Activated CD4-positive, alpha-beta T cell treated with anti-CD3 and anti-CD28 coated beads for 36 hours (primary cell): ENCODE results near the gene CBLN1. TPM values are rescaled to one million over a fixed set of nuclear protein-coding genes. Genes with fewer than 3 reads are reported as not detected.

ENCODE experiments used
- ATAC-seq: fragments of 200-7000 bp; cut with Tn5 transposase; one replicate; pipeline ENCODE4 v1.10.0; 2021; ENCODE audit warnings: mild to moderate bottlenecking, moderate library complexity
- CTCF ChIA-PET: fragments of 350-600 bp; sonication (Branson Sonifier 250); formaldehyde crosslinking; loops from one replicate; lab custom pipeline; 2021; ENCODE audit warnings: antibody characterized with exemption; lab: Charles Lee
- POLR2A ChIA-PET: fragments of 350-600 bp; sonication (Branson Sonifier 250); formaldehyde crosslinking; loops from one replicate; lab custom pipeline; 2021; ENCODE audit warnings: antibody characterized with exemption, inconsistent platforms; lab: Charles Lee
- DNase-seq: peaks from one replicate; pipeline ENCODE4 v3.0.0-alpha.2; 2020
- H3K27ac Mint-ChIP-seq: one replicate; pipeline ENCODE4 v1.8.0; 2021; ENCODE audit warnings: mixed read lengths
- H3K27me3 Mint-ChIP-seq: one replicate; pipeline ENCODE4 v1.8.0; 2021; ENCODE audit warnings: mixed read lengths
- H3K36me3 Mint-ChIP-seq: one replicate; pipeline ENCODE4 v1.8.0; 2021; ENCODE audit warnings: low read depth, mixed read lengths
- H3K4me1 Mint-ChIP-seq: one replicate; pipeline ENCODE4 v1.8.0; 2021; ENCODE audit warnings: mixed read lengths
- H3K4me3 Mint-ChIP-seq: one replicate; pipeline ENCODE4 v1.8.0; 2021; ENCODE audit warnings: mild to moderate bottlenecking, moderate library complexity, mixed read lengths
- H3K9me3 Mint-ChIP-seq: one replicate; pipeline ENCODE4 v1.8.0; 2021; ENCODE audit warnings: low read depth, mixed read lengths
- intact Hi-C, 2 experiments: fragments of 100-400 bp; cut with DNase I in 1 of 2; cut with micrococcal nuclease in 1 of 2; formaldehyde crosslinking; loops; one replicate each; pipeline versions ENCODE4 v1.14.2 to v1.15.1; 2022 to 2024; cut with DNase I, micrococcal nuclease
- total RNA-seq, 2 experiments: library from RNA; stranded (reverse); gene quantifications; one replicate each; pipeline ENCODE4 v1.2.3, GENCODE V29; 2021

The CBLN1 gene
- total RNA-seq, 2 experiments from 2014 or later, result not detected

GRCh38 chr16:49284962-49285361 is 3.3 kb upstream of the CBLN1 start:
- no peak overlapping the region for H3K4me3 Mint-ChIP-seq
- DNase-seq, result no peak
- H3K27ac Mint-ChIP-seq, result no peak overlapping the region
- CTCF ChIA-PET, result no interaction called here
- peaks cover 40% of the 10 kb centered on the region for H3K27me3 Mint-ChIP-seq
- no peaks in the 10 kb centered on the region for H3K36me3 Mint-ChIP-seq
- H3K4me1 Mint-ChIP-seq, result peaks cover 6% of the 10 kb centered on the region
- POLR2A ChIA-PET, result no interaction called here
- intact Hi-C loops, result loop anchor here in 1 of 2 experiments (5.0 to 10.0 kb wide), 6 partner anchors 572 to 1823 kb away; partner anchors contain the start of genes ITFG1, LONP2, NKD1 and PHKB
- no peak for ATAC-seq
- H3K9me3 Mint-ChIP-seq, result no peaks in the 10 kb centered on the region

DNA sequence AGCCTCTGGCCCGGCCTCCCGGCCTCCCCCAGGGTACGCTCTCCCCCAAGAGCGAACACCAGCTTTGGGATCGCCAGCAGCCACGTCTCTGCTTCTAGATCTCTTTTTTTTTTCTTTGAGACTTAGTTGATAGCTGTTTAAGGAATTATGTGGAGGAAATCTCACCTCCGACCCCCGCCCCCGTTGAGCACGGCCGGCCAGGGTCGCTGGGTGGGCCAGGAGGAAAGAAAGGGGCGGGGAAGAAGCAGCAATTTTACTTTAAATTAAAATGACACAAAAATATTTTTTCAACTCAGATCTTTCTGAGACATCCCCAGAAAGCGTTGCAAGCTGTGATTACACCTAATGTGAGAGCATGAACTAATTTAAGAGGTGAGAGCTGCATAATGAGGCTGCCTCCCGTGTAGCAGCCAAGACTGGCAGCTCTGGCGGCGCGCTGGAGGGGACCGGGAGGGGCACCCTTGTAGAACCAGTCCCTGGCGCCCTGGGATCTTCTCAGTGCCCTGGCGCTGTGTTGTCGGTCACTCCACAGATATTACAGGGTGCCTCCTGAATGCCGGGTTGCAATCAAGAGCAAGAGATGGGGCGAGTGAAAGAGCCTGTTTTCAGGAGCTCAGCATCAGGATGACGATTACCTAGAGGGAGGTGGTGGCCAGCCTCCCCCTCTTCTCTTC is 1.9 kb upstream of the CBLN1 start:
- ChIA-PET POLR2A (no interaction called here), CTCF (interaction anchor here (1.1 to 1.3 kb wide), 2 partner anchors 13 to 594 kb away, joined by 3 to 4 read pairs; no protein-coding TSS in a partner anchor)
- DNase-seq, result no peak
- Mint-ChIP-seq H3K9me3 (no peaks in the 10 kb centered on the region), H3K27ac (no peak overlapping the region), H3K4me1 (peaks cover 8% of the 10 kb centered on the region), H3K36me3 (no peaks in the 10 kb centered on the region), H3K4me3 (no peak overlapping the region), H3K27me3 (peaks cover 53% of the 10 kb centered on the region)
- ATAC-seq, result no peak
- intact Hi-C loops, result loop anchor here in 1 of 2 experiments (5.0 to 10.0 kb wide), 6 partner anchors 574 to 1821 kb away; partner anchors contain the start of genes ITFG1, LONP2, NKD1 and PHKB

GRCh38 chr16:49282690-49283375 is 1.2 kb upstream of the CBLN1 start:
- Mint-ChIP-seq H3K36me3 (no peaks in the 10 kb centered on the region), H3K4me3 (peak overlapping the region; percentile 56), H3K27ac (no peak overlapping the region), H3K9me3 (no peaks in the 10 kb centered on the region), H3K4me1 (peaks cover 8% of the 10 kb centered on the region), H3K27me3 (peaks cover 56% of the 10 kb centered on the region)
- CTCF ChIA-PET, result interaction anchor here (1.1 to 1.3 kb wide), 2 partner anchors 12 to 593 kb away, joined by 3 to 4 read pairs; no protein-coding TSS in a partner anchor
- intact Hi-C loops, result loop anchor here in 1 of 2 experiments (5.0 to 10.0 kb wide), 6 partner anchors 574 to 1821 kb away; partner anchors contain the start of genes ITFG1, LONP2, NKD1 and PHKB
- DNase-seq (no peak), ATAC-seq (no peak)
- POLR2A ChIA-PET, result no interaction called here

- Mint-ChIP-seq H3K9me3 (no peaks in the 10 kb centered on the region), H3K27me3 (peaks cover 61% of the 10 kb centered on the region), H3K4me1 (peaks cover 11% of the 10 kb centered on the region), H3K36me3 (no peaks in the 10 kb centered on the region), H3K27ac (no peak overlapping the region), H3K4me3 (peak overlapping the region; percentile 56)
- peak; percentile 94 for ATAC-seq
- ChIA-PET POLR2A (no interaction called here), CTCF (interaction anchor here (1.3 kb wide), 1 partner anchor 12 kb away, joined by 4 read pairs; no protein-coding TSS in a partner anchor)
- peak; percentile 92 for DNase-seq
- intact Hi-C loops, result loop anchor here in 1 of 2 experiments (5.0 to 10.0 kb wide), 6 partner anchors 575 to 1820 kb away; partner anchors contain the start of genes ITFG1, LONP2, NKD1 and PHKB
Observed at GRCh38 chr16:49281843-49282642, 405 bp upstream of the CBLN1 start.

DNA sequence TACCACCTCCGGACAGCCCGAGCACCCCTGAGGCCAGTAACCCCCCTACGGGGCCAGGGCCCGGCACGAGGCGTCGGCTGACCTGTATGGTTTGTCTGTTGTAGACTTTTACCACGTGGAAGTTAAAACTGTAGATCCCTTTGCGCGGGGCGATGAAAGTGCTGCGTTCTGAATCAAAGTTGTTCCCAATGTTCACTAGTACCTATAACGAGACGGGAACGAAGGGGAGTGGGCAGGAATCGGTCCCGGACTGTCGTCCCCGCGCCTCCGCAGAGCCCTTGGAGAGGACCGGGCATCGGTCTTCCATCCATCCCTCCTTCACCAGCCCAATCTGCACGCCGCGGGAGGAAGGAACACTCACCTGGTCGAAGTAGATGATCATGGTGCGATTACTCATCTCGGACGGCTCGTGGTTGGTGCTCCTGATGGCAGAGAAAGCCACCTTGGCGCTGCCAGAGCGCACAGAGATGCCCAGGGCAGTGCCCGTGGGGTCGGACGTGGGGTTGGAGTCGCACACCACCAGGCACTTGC is 732 bp downstream of the CBLN1 start:
- ChIA-PET CTCF (no interaction called here), POLR2A (no interaction called here)
- H3K36me3 Mint-ChIP-seq, result no peaks in the 10 kb centered on the region
- intact Hi-C loops, result loop anchor here in 1 of 2 experiments (5.0 to 10.0 kb wide), 6 partner anchors 576 to 1819 kb away; partner anchors contain the start of genes ITFG1, LONP2, NKD1 and PHKB
- H3K4me3 Mint-ChIP-seq, result no peak overlapping the region
- peaks cover 11% of the 10 kb centered on the region for H3K4me1 Mint-ChIP-seq
- ATAC-seq (no peak), DNase-seq (no peak)
- H3K9me3 Mint-ChIP-seq, result no peaks in the 10 kb centered on the region
- H3K27ac Mint-ChIP-seq, result no peak overlapping the region
- H3K27me3 Mint-ChIP-seq, result peaks cover 63% of the 10 kb centered on the region

- ChIA-PET CTCF (no interaction called here), POLR2A (no interaction called here)
- Mint-ChIP-seq H3K27ac (no peak overlapping the region), H3K4me1 (peaks cover 11% of the 10 kb centered on the region), H3K9me3 (no peaks in the 10 kb centered on the region), H3K36me3 (no peaks in the 10 kb centered on the region), H3K4me3 (no peak overlapping the region), H3K27me3 (peaks cover 65% of the 10 kb centered on the region)
- intact Hi-C loops, result loop anchor here in 1 of 2 experiments (5.0 to 10.0 kb wide), 6 partner anchors 577 to 1818 kb away; partner anchors contain the start of genes ITFG1, LONP2, NKD1 and PHKB
- ATAC-seq, result no peak
- DNase-seq, result peak; percentile 32
Observed at GRCh38 chr16:49280105-49280741, 1.4 kb downstream of the CBLN1 start.

DNA sequence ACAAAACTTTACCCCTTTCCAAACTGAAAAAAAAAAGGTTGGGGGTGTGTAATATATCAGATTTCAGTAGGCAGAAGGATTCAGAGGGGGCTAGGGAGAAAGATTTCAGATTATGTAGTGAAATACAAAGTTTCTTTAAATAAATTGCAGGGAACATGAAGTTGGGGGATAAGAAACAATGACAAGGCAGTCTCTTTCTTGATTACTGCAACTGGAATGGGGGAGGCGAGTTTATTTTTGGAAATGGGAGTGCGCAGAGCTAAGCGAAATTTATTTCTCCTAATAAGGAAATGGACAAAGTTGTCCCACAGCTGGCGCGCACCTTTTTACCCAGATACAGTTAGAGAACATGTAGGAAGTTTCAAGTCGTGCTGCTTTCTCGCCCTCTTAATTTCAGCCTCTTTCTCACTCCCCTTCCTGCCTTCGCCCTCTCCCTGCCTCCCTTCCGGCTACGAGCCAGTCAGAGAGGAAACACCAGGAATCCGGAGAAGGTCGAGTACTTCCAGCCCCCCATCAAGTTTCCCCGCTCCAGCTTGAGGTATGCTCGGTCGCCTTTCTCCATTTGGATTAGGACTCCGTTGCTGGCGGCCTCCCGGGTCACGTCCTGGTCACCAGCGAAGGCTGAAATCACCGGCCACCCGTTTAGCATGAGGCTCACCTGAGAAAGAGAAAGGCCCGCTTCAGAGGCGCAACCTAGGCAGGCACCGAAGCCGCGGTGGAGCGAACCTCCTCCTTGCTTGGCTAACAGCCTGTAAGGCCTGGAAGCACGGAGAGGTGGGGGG is 2.5 kb downstream of the CBLN1 start:
- Mint-ChIP-seq H3K27ac (no peak overlapping the region), H3K27me3 (peaks cover 66% of the 10 kb centered on the region), H3K4me1 (peaks cover 11% of the 10 kb centered on the region), H3K4me3 (no peak overlapping the region), H3K36me3 (no peaks in the 10 kb centered on the region), H3K9me3 (no peaks in the 10 kb centered on the region)
- ATAC-seq (no peak), DNase-seq (no peak)
- intact Hi-C loops, result loop anchor here in 1 of 2 experiments (5.0 kb wide), 1 partner anchor 1873 kb away; the partner anchor contains the start of gene SALL1
- CTCF ChIA-PET, result no interaction called here
- POLR2A ChIA-PET, result no interaction called here

GRCh38 chr16:49278567-49278827 is 3.1 kb downstream of the CBLN1 start:
- POLR2A ChIA-PET, result no interaction called here
- peaks cover 64% of the 10 kb centered on the region for H3K27me3 Mint-ChIP-seq
- H3K4me1 Mint-ChIP-seq, result peaks cover 11% of the 10 kb centered on the region

GRCh38 chr16:49277766-49278566 is 3.7 kb downstream of the CBLN1 start:
- DNase-seq (no peak), ATAC-seq (no peak)
- H3K4me1 Mint-ChIP-seq, result peaks cover 11% of the 10 kb centered on the region
- H3K4me3 Mint-ChIP-seq, result no peak overlapping the region
- H3K36me3 Mint-ChIP-seq, result no peaks in the 10 kb centered on the region
- no peak overlapping the region for H3K27ac Mint-ChIP-seq
- intact Hi-C loops, result loop anchor here in 1 of 2 experiments (5.0 kb wide), 1 partner anchor 1874 kb away; the partner anchor contains the start of gene SALL1
- ChIA-PET POLR2A (no interaction called here), CTCF (no interaction called here)
- H3K27me3 Mint-ChIP-seq, result peaks cover 68% of the 10 kb centered on the region
- H3K9me3 Mint-ChIP-seq, result no peaks in the 10 kb centered on the region

More at GRCh38 chr16:49278567-49278827, 3.1 kb downstream of the CBLN1 start:
- ATAC-seq, result no peak
- Mint-ChIP-seq H3K36me3 (no peaks in the 10 kb centered on the region), H3K27ac (no peak overlapping the region), H3K9me3 (no peaks in the 10 kb centered on the region), H3K4me3 (no peak overlapping the region)
- no peak for DNase-seq
- CTCF ChIA-PET, result no interaction called here
- intact Hi-C loops, result loop anchor here in 1 of 2 experiments (5.0 kb wide), 1 partner anchor 1874 kb away; the partner anchor contains the start of gene SALL1
